Muscle of leg (tissue), 11 donors: ENCODE data around the gene GPR149. TPM values are rescaled to one million over a fixed set of nuclear protein-coding genes. Genes with fewer than 3 reads are reported as not detected.

Source experiments
- DNase-seq: peaks from one replicate; pipeline ENCODE4 v3.0.0; 2013
- H3K27ac ChIP-seq: one replicate; pipeline ENCODE4 v1.5.1; 2013; ENCODE audit warnings: mild to moderate bottlenecking, low read length, control low read depth
- H3K27me3 ChIP-seq: one replicate; pipeline ENCODE4 v1.6.1; 2013; ENCODE audit warnings: low read length; ENCODE audit not compliant: control insufficient read depth, insufficient read depth
- H3K36me3 ChIP-seq: one replicate; pipeline ENCODE4 v1.6.1; 2013; ENCODE audit warnings: low read length; ENCODE audit not compliant: control insufficient read depth, insufficient read depth
- H3K4me1 ChIP-seq: one replicate; pipeline ENCODE4 v1.6.1; 2013; ENCODE audit warnings: low read length; ENCODE audit not compliant: control insufficient read depth, insufficient read depth
- H3K4me3 ChIP-seq: one replicate; pipeline ENCODE4 v1.5.1; 2013; ENCODE audit warnings: low read length, control low read depth
- H3K9me3 ChIP-seq: replicated peaks from 2 replicates; pipeline ENCODE4 v1.6.1; 2013; ENCODE audit warnings: low read depth, low read length; ENCODE audit not compliant: control insufficient read depth
- WGBS: methylation state at CpG from one replicate; pipeline ENCODE4 v1.1.5; 2013; ENCODE audit warnings: missing lambda C conversion rate; ENCODE audit not compliant: insufficient coverage; 5-methylcytosine and 5-hydroxymethylcytosine counted together
- polyA plus RNA-seq, 8 donors: library from polyadenylated mRNA; unstranded; fragments of 120-200 nt; gene quantifications; one replicate each; pipeline versions ENCODE4 v1.2.1 to v1.2.3, GENCODE V29; 2013; ENCODE audit warnings: inconsistent platforms in 1 of 8, low replicate concordance in 1 of 8; ENCODE audit not compliant: insufficient read length in 8 of 8, insufficient read depth in 1 of 8
- total RNA-seq: library from RNA; stranded (reverse); fragments of 120-200 nt; gene quantifications from one replicate; pipeline ENCODE4 v1.2.4, GENCODE V29; 2013

GPR149 gene
- total and polyA plus RNA-seq, 9 donors: 0.05 to 0.50 (median 0.28) TPM; not detected in 1

DNA sequence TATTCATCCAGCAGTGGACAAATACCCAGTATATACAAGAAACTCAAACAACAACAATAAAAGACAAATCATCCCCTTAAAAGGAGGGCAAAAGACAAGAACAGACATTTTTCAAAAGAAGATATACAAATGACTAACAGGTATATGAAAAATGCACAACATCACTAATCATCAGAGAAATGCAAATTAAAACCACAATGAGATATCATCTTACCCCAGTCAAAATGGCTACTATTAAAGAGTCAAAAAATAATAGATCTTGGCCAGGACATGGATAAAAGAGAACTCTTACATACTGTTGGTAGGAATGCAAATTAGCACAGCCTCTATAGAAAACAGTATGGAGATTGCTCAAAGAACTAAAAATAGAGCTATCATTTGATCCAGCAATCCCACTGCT is 122.6 kb downstream of the GPR149 start:
- H3K36me3 ChIP-seq: peaks cover 22% of the 10 kb centered on the region
- no peaks in the 10 kb centered on the region for H3K9me3 ChIP-seq
- no peak for DNase-seq
- H3K27ac ChIP-seq: no peak overlapping the region
- no peaks in the 10 kb centered on the region for H3K27me3 ChIP-seq
- no peak overlapping the region for H3K4me3 ChIP-seq
- H3K4me1 ChIP-seq: no peaks in the 10 kb centered on the region

DNA sequence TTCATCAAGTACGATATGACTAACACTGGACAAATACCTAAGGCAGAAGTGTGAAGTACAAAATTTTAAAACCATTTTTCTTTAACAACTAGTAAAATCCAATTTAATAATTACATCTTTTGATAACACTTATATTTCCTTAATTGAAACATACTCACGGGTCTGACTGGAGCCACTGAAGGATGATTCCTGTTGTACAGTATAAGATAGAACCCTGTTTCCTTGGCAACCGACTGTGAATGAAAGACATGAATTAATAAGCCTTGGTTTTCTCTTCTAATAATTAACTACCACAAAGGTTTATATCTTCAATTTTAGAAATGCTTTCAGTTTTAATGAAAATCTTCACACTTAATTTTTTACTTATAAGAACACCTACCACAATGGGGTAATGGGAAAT is 125.1 kb downstream of the GPR149 start:
- no CpG with 5 or more reads among the region's 3 CpGs for WGBS
- no peak overlapping the region for H3K4me3 ChIP-seq
- peaks cover 32% of the 10 kb centered on the region for H3K36me3 ChIP-seq
- DNase-seq: no peak
- no peaks in the 10 kb centered on the region for H3K4me1 ChIP-seq
- no peaks in the 10 kb centered on the region for H3K9me3 ChIP-seq
- no peak overlapping the region for H3K27ac ChIP-seq
- H3K27me3 ChIP-seq: no peaks in the 10 kb centered on the region

DNA sequence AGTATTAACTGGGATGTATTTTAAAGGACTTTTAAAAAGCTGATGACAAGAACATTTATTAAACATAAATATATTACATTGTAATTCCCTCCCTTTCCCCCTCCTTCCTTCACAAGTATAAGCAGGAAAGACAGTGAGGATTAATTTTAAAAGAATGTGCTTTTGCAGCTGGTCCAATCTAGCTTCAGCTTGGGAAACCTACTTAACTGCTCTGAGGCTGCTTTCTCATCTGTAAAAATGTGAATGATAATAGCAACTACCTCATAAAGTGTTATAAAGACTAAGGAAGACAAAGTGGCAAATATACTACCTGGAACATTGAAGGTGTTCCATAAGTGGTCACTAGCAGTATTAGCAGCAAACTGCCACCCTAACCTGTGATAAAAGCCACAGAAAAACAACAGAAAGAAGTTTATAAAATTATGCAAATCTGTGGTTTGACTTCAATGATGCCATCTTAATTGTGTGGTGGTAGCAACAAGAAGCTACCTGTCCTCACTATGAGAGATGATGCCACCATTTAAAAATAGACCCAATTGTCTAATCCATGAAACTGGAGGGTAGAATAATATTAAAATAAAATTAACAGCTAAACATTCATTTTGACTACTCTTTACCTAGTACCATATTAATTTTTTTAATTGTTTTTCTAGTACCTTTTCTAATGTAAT is 125.7 kb downstream of the GPR149 start:
- Histone ChIP-seq H3K27me3 (no peaks in the 10 kb centered on the region), H3K9me3 (no peaks in the 10 kb centered on the region), H3K27ac (no peak overlapping the region), H3K4me1 (no peaks in the 10 kb centered on the region), H3K4me3 (no peak overlapping the region), H3K36me3 (peaks cover 32% of the 10 kb centered on the region)
- no peak for DNase-seq

DNA sequence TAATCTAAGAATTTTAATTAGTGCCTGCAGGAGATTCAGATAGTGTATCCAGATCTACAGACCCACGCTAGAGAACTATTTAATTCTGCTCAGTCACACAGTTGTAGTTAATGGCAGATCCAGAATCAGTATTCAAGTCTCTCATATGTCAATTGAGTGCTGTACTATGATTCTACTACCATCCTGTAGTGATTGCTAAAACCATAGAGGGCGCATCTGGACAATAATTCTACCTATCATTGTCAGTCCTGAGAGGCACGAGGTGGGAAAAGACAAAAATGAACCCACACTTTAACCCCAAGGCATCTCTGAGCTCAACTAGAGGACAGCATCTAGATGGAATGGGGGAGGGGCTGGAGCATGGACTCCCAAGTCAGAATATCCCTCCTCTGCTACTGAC is 128.4 kb downstream of the GPR149 start:
- no peaks in the 10 kb centered on the region for H3K4me1 ChIP-seq
- no peak for DNase-seq
- WGBS: no CpG with 5 or more reads among the region's 3 CpGs
- no peaks in the 10 kb centered on the region for H3K9me3 ChIP-seq
- no peak overlapping the region for H3K4me3 ChIP-seq
- no peaks in the 10 kb centered on the region for H3K27me3 ChIP-seq
- H3K27ac ChIP-seq: no peak overlapping the region
- peaks cover 33% of the 10 kb centered on the region for H3K36me3 ChIP-seq

DNA sequence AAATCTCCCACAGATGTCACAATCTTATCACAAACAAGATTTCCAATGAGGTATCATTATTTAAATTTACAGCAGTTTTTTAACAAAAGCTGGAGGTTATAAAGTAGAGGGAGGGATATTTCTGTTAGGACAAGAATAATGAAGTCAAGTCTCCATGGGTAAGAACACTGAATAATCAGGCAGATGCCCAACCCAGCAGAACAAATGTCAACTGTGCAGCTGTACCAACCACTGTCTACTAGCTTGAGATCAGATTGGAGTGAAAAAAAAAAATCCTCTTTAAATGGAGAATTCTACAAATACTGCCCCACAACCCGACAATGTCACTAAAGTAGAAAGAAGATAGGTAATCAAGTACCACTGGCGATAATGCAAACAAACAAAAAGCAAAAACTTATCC is 136.0 kb downstream of the GPR149 start:
- Histone ChIP-seq H3K4me1 (no peaks in the 10 kb centered on the region), H3K4me3 (no peak overlapping the region), H3K9me3 (no peaks in the 10 kb centered on the region), H3K36me3 (peaks cover 29% of the 10 kb centered on the region), H3K27ac (no peak overlapping the region), H3K27me3 (no peaks in the 10 kb centered on the region)
- no peak for DNase-seq
- WGBS: no CpG with 5 or more reads among the region's 2 CpGs

DNA sequence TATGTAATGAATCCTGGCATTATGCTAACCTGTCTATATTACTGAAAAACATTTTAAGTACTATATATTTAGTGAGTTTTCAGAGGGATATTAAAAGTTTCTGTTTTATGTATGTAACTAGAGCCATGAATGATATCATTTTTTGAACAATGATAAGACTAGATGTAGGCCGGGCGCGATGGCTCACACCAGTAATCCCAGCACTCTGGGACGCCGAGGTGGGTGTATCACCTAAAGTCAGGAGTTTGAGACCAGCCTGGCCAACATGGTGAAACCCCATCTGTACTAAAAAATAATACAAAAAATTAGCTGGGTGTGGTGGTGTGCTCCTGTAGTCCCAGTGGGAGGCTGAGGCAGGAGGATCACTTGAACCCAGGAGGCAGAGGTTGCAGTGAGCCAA is 139.8 kb downstream of the GPR149 start:
- peaks cover 27% of the 10 kb centered on the region for H3K36me3 ChIP-seq
- H3K27me3 ChIP-seq: no peaks in the 10 kb centered on the region
- DNase-seq: no peak
- no peaks in the 10 kb centered on the region for H3K4me1 ChIP-seq
- no CpG with 5 or more reads among the region's 5 CpGs for WGBS
- no peaks in the 10 kb centered on the region for H3K9me3 ChIP-seq
- no peak overlapping the region for H3K27ac ChIP-seq
- H3K4me3 ChIP-seq: no peak overlapping the region

Other genes with a start within 250 kb of the GPR149 start
- gene DHX36, start 105.7 kb downstream of the GPR149 start, total RNA-seq: 66.0 TPM
- 10 to 100 TPM; 36.8 to 58.3 (median 44.8) TPM for gene DHX36, start 105.7 kb downstream of the GPR149 start, polyA plus RNA-seq